GM10248 (cell line): ENCODE measurements around the gene TNFSF12.
"Not testable (repeated sequence)": the region's sequence is repeated elsewhere in the genome, so short reads cannot be mapped to it uniquely, and the experiment has no call there.

ENCODE experiments used
- CTCF ChIA-PET: fragments of 300-600 bp; sonication (Branson Sonifier 250); formaldehyde crosslinking; extraction: SDS; loops from one replicate; lab custom pipeline; 2021; ENCODE audit warnings: antibody characterized with exemption; lab: Yijun Ruan, JAX
- POLR2A ChIA-PET: fragments of 350-650 bp; sonication (Branson Sonifier 250); formaldehyde crosslinking; extraction: SDS; loops from one replicate; lab custom pipeline; 2020; ENCODE audit warnings: antibody characterized with exemption; lab: Yijun Ruan, JAX
- DNase-seq: peaks from one replicate; pipeline ENCODE4 v3.0.0; 2012; ENCODE audit errors: extremely low spot score
- TF ChIP-seq, protein P1 (sequence below): IDR thresholded peaks from 2 replicates; pipeline ENCODE4 v1.5.1; 2012; ENCODE audit warnings: mild to moderate bottlenecking, low read depth; ENCODE audit errors: extremely low read depth, missing control alignments, control extremely low read depth

The TNFSF12 gene

DNA sequence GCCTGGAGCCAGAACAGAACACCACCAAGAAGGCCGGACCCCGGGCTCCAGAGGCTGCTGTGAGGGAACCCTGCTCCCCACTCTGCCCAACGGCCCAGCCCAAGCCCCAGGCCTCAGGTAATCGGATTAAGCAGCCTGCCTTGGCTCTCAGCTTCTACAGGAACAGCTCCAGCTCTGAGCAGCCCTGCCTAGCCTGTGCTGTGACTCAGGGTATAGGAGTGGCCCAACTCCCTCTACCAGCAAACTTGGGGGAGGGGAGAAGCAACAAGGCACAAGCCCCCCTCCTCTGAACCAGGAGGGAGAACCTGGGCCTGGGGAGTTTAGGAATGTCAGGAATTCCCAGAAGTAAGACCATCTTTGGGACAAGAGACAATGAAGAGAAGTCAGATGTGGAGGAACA lies 41.9 kb downstream of the TNFSF12 start:
- POLR2A ChIA-PET: no interaction called here
- CTCF ChIA-PET: interaction anchor here (1.2 to 2.6 kb wide), 3 partner anchors 11 to 235 kb away, joined by 3 to 16 read pairs (median 14); partner anchors contain the start of gene TMEM95
- TF ChIP-seq, protein P1, sequence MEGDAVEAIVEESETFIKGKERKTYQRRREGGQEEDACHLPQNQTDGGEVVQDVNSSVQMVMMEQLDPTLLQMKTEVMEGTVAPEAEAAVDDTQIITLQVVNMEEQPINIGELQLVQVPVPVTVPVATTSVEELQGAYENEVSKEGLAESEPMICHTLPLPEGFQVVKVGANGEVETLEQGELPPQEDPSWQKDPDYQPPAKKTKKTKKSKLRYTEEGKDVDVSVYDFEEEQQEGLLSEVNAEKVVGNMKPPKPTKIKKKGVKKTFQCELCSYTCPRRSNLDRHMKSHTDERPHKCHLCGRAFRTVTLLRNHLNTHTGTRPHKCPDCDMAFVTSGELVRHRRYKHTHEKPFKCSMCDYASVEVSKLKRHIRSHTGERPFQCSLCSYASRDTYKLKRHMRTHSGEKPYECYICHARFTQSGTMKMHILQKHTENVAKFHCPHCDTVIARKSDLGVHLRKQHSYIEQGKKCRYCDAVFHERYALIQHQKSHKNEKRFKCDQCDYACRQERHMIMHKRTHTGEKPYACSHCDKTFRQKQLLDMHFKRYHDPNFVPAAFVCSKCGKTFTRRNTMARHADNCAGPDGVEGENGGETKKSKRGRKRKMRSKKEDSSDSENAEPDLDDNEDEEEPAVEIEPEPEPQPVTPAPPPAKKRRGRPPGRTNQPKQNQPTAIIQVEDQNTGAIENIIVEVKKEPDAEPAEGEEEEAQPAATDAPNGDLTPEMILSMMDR: no peak
- no peak for DNase-seq

DNA sequence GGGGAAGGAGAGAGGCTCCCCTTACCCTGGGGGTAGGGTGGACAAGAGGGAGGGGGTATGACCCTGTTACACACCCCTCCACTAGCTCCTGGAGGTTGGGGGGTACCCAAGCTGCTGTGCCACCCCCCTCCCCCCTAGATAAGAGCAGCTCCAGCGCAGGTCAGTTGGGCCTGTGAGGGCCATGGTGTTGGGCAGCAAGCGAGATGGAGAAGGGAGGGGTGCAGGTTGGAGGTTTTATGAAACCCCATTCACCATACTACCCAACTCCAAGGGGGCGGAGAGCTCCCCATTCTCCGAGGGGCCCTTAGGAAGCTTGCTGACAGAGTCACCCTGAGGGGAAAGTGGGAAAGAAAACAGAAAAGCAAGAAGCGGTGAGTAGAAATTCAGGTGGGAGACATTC lies 42.7 kb downstream of the TNFSF12 start:
- TF ChIP-seq, protein P1: no peak
- DNase-seq: no peak
- ChIA-PET CTCF (no interaction called here), POLR2A (interaction anchor here (0.6 kb wide), 1 partner anchor 12 kb away, joined by 3 read pairs; the partner anchor contains the start of gene CD68)

DNA sequence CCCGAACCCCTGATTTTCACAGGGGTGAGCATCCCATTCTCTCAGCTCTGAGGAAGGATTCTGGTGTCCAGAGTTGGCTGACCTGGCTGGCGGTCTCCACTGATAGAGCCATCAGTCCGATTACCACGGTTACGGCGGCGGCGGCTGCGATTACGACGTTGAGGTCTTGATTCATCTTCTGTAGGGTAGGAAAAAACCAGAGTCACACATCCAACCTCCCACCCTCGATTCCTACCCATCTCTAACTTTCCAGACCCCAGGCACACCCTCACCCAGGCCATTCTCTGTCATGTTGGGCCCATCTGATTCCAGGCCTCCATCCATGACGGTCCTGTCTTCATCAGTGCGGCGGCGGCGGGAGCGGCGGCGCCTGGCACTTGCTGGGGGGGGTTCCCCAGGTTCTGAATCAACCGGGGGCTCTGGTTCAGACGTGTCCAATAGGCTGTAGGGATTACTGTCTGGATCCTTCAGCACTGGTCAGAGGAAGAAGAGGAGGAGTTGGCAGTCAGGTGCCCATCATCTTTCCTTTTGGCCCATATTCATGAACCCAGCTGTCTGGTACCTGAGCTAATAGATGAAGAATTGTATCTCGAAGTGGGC lies 43.7 kb downstream of the TNFSF12 start:
- DNase-seq: no peak
- ChIA-PET CTCF (interaction anchor here (0.9 to 1.6 kb wide), 4 partner anchors 9 to 78 kb away, joined by 3 to 6 read pairs (median 5); partner anchors contain the start of genes FXR2 and MPDU1), POLR2A (no interaction called here)
- TF ChIP-seq, protein P1: no peak

DNA sequence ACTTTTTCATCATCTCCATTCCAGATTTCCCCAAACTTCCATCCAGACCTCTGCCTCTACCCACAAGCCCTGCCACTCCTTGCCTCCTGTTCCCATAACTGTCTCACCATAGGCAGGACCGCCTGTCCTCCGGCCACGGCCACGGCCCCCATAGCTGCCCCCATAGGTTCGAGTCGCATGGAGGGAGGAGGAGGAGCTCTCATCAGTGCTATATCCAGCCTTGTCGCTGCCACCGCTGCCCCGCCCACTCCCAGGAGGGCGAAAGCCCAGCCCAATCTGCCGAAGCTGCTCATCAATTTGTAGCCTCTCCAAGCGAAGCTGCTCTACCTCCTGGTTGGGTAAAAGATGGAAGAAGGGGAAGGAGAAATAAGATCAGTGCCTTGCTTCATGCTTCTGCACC lies 44.4 kb downstream of the TNFSF12 start:
- TF ChIP-seq, protein P1: no peak
- CTCF ChIA-PET: interaction anchor here (0.9 to 1.6 kb wide), 5 partner anchors 9 to 237 kb away, joined by 3 to 6 read pairs (median 5); partner anchors contain the start of genes FXR2 and MPDU1
- no peak for DNase-seq
- POLR2A ChIA-PET: no interaction called here

DNA sequence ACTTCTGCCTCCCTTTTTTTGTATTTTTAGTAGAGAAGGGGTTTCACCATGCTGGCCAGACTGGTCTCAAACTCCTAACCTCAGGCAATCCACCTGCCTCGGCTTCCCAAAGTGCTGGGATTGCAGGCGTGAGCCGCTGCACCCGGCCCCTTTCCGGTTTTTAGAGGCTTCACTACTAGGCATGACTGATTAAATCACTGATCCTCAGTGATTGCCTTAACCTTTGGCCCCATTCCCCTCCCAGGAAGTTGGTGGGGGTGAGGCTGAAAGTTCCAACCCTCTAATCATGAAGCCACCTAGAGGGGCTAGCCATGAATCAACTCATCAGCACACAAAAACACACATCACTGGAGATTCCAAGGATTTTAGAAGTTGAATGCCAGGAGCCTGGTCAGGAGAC lies 48.7 kb downstream of the TNFSF12 start:
- POLR2A ChIA-PET, DNase-seq, CTCF ChIA-PET: not testable (repeated sequence)

DNA sequence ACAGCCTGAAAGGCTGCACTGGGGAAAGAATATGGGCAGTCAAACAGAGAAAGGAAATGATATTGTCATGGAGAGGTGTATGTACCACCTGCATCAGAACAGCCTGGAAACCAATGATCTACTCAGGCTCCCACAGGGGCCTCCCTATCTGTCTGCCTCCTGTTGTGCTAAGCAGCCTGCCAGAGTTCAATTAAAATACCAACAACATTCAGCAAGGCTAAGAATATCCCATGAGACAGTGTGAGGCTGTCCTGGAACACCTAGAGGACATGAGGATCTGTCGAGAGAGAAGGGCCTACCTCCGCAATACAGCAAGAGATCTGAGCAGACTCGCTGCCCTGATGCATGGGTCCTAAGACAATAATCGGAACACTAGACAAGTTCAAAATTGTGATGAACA lies 57.4 kb downstream of the TNFSF12 start:
- POLR2A ChIA-PET: no interaction called here
- CTCF ChIA-PET: interaction anchor here (2.4 kb wide), 1 partner anchor 17 kb away, joined by 7 read pairs; no protein-coding TSS in a partner anchor
- TF ChIP-seq, protein P1: no peak
- DNase-seq: no peak
